Measurements from ENCODE around the gene NCOA5.

The NCOA5 gene

GRCh38 chr20:46035713-46036112 lies 54.0 kb downstream of the NCOA5 start:
- Mint-ChIP-seq H3K27me3 (ENCODE audit: low read depth) (peaks cover 30% of the 10 kb centered on the region), H3K4me3 (no peak overlapping the region), H3K9me3 (no peaks in the 10 kb centered on the region), H3K4me1 (ENCODE audit: low read depth) (no peaks in the 10 kb centered on the region), H3K36me3 (ENCODE audit: low read depth) (no peaks in the 10 kb centered on the region), H3K27ac (no peak overlapping the region)

DNA sequence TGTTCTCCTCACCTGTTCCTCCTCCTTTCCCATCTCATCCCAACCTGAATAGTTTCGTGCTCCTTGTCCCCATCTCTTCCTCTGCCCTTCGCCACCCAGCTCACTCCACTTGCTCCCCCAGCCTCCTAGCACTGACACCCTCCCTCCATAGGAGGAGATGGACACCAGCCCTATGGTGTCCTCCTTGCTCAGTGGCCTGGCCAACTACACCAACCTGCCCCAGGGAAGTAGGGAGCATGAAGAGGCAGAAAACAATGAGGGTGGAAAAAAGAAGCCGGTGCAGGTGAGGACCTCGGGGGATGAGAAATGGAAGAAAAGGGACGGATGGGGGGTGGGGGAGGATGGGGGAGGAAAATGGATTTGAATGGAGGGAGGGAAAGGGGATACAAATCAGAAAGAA lies 54.5 kb downstream of the NCOA5 start:
- no peaks in the 10 kb centered on the region for H3K4me1 Mint-ChIP-seq (ENCODE audit: low read depth)

DNA sequence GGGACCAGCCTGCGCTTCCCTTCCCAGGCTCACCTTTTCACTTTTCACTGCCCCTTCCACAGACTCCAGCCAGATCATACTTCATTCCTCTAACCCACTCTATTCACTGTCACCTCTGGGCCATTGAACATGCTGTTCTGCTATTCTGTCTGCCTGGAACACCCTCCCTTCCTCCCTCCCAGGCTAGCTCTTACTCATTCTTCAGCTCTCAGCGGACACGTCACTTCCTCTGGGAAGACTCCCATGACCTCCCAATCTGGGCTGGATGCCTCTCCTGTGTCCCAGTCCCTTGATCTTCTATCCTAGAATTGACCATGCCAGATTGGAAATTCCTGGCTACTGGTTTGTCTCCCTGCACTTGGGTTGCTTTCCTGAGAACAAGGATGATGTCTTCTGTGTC lies 55.7 kb downstream of the NCOA5 start:
- no peaks in the 10 kb centered on the region for H3K9me3 Mint-ChIP-seq
- H3K27ac Mint-ChIP-seq, result no peak overlapping the region
- H3K27me3 Mint-ChIP-seq (ENCODE audit: low read depth), result peaks cover 40% of the 10 kb centered on the region
- H3K36me3 Mint-ChIP-seq (ENCODE audit: low read depth), result no peaks in the 10 kb centered on the region
- no peak overlapping the region for H3K4me3 Mint-ChIP-seq
- no peaks in the 10 kb centered on the region for H3K4me1 Mint-ChIP-seq (ENCODE audit: low read depth)

More for the DNA sequence above, 54.5 kb downstream of the NCOA5 start:
- no peaks in the 10 kb centered on the region for H3K36me3 Mint-ChIP-seq (ENCODE audit: low read depth)
- H3K9me3 Mint-ChIP-seq, result no peaks in the 10 kb centered on the region
- no peak overlapping the region for H3K4me3 Mint-ChIP-seq
- H3K27me3 Mint-ChIP-seq (ENCODE audit: low read depth), result peaks cover 35% of the 10 kb centered on the region
- H3K27ac Mint-ChIP-seq, result no peak overlapping the region

DNA sequence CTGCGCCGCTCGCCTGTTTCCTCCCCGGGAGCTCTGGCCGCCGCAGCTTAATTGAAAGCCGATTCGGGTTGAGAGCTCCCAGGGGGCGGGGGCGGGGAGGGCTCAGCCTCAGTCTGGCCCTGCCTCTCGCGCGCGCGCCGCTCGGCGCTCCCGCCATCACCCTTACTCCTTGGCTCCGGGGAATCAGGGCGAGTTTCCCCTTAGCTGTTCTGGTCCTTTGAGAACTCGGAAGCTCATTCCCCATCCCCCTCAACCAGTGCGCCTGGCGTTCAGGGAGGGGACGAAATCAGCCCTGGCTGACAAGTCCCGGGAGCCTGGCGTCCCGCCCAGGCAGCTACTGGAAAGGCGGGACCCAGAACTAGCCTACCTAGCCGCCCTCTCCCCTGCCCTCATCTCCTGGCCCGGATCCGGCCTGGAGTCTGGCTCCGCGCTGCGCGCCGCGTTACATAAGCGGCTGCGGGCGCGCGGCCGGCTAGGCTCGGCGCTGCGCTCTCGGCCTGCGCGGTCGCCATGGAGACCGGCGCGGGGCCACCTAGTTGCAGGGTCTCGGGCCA lies 58.0 kb downstream of the NCOA5 start:
- H3K27ac Mint-ChIP-seq, result no peak overlapping the region
- no peaks in the 10 kb centered on the region for H3K4me1 Mint-ChIP-seq (ENCODE audit: low read depth)
- H3K27me3 Mint-ChIP-seq (ENCODE audit: low read depth), result peaks cover 59% of the 10 kb centered on the region

DNA sequence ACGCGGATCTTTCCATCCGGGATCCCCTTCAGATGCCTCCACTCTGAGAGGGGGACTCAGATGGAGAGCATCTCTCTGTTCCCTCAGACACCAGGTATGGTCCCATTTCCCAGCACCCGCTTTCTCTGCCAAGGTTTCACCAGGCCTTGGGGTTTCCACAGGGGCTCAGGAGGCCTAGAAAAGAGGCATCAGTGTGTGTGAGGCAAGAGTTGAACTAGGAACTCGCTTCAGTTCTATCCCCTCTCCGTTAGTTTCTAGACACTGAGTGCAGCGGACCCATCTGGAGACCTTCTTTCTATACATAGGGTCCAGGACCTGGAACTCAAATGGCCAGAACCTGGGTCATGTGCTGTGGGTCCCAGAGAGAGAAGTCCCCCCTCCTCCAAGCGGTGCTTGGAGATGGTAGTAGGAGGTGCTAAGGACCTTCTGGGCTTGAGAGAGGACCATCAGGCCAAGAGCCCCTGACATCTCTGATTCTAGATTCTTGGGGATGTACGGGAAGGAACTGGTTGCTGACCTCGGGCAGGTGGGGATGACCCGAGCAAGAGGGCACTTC lies 58.7 kb downstream of the NCOA5 start:
- no peak overlapping the region for H3K27ac Mint-ChIP-seq
- H3K4me3 Mint-ChIP-seq, result no peak overlapping the region
- H3K36me3 Mint-ChIP-seq (ENCODE audit: low read depth), result no peaks in the 10 kb centered on the region
- H3K9me3 Mint-ChIP-seq, result no peaks in the 10 kb centered on the region
- no peaks in the 10 kb centered on the region for H3K4me1 Mint-ChIP-seq (ENCODE audit: low read depth)
- peaks cover 59% of the 10 kb centered on the region for H3K27me3 Mint-ChIP-seq (ENCODE audit: low read depth)

More for the DNA sequence above, 58.0 kb downstream of the NCOA5 start:
- Mint-ChIP-seq H3K36me3 (ENCODE audit: low read depth) (no peaks in the 10 kb centered on the region), H3K4me3 (no peak overlapping the region), H3K9me3 (no peaks in the 10 kb centered on the region)

DNA sequence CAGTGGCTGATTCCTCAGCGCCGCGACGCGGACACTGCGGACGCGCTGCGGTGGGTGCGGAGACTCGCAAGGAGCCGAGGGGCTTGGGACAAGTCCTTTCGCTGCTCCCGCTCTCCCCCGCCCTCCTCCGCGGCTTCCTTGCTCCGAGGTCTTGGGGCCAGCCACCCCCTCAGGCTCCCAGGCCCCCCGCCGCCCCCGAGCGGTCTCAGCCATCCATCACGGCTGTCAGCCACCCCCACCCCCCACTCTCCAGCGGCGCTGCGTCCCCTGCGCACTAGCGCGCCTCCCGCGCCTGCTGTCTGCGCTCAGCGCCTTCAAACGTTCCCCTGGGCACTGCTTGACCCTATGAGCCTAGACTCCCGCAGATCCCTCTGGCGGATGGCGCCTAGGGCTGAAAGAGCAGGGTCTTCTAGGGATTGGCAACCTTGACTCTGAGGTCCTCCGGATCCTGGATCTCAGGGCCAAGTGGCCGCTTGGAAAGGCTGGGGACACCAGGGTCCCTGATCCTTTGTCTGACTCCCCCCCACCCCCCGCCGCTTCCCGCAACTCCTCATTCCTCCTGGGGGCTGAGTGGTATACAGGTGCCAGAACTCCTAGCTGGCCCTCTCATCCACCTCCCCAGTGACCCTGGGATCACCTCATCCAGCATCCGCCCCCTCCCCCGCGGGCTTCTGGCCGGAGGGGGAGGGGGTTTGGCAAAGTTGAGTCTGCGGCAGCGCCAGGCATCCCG lies 59.3 kb downstream of the NCOA5 start:
- no peaks in the 10 kb centered on the region for H3K4me1 Mint-ChIP-seq (ENCODE audit: low read depth)
- peaks cover 59% of the 10 kb centered on the region for H3K27me3 Mint-ChIP-seq (ENCODE audit: low read depth)
- H3K36me3 Mint-ChIP-seq (ENCODE audit: low read depth), result no peaks in the 10 kb centered on the region
- H3K9me3 Mint-ChIP-seq, result no peaks in the 10 kb centered on the region
- no peak overlapping the region for H3K4me3 Mint-ChIP-seq
- no peak overlapping the region for H3K27ac Mint-ChIP-seq

GRCh38 chr20:46028772-46029371 lies 60.9 kb downstream of the NCOA5 start, which contains the start of gene SLC12A5:
Gene SLC12A5 (plus strand): TSS chr20:46029215. CDS start chr20:46029345, 130 bp downstream.
- Mint-ChIP-seq H3K9me3 (no peaks in the 10 kb centered on the region), H3K27ac (no peak within 1 kb of the TSS), H3K27me3 (ENCODE audit: low read depth) (peaks cover 67% of the 10 kb centered on the region), H3K4me3 (no peak within 1 kb of the TSS), H3K36me3 (ENCODE audit: low read depth) (no peaks in the 10 kb centered on the region), H3K4me1 (ENCODE audit: low read depth) (no peaks in the 10 kb centered on the region)

GRCh38 chr20:46028110-46028509 lies 61.7 kb downstream of the NCOA5 start:
- Mint-ChIP-seq H3K4me3 (no peak overlapping the region), H3K9me3 (no peaks in the 10 kb centered on the region), H3K4me1 (ENCODE audit: low read depth) (peaks cover 5% of the 10 kb centered on the region), H3K36me3 (ENCODE audit: low read depth) (no peaks in the 10 kb centered on the region), H3K27ac (no peak overlapping the region), H3K27me3 (ENCODE audit: low read depth) (peaks cover 67% of the 10 kb centered on the region)

GRCh38 chr20:46027245-46027853 lies 62.4 kb downstream of the NCOA5 start:
- Mint-ChIP-seq H3K9me3 (no peaks in the 10 kb centered on the region), H3K4me3 (no peak overlapping the region), H3K27me3 (ENCODE audit: low read depth) (peaks cover 61% of the 10 kb centered on the region), H3K4me1 (ENCODE audit: low read depth) (peaks cover 10% of the 10 kb centered on the region), H3K27ac (no peak overlapping the region), H3K36me3 (ENCODE audit: low read depth) (no peaks in the 10 kb centered on the region)

GRCh38 chr20:46025376-46025783 lies 64.4 kb downstream of the NCOA5 start:
- Mint-ChIP-seq H3K27ac (no peak overlapping the region), H3K36me3 (ENCODE audit: low read depth) (no peaks in the 10 kb centered on the region), H3K4me1 (ENCODE audit: low read depth) (peaks cover 23% of the 10 kb centered on the region), H3K27me3 (ENCODE audit: low read depth) (peaks cover 58% of the 10 kb centered on the region), H3K9me3 (no peaks in the 10 kb centered on the region), H3K4me3 (no peak overlapping the region)

GRCh38 chr20:46023999-46024398 lies 65.8 kb downstream of the NCOA5 start:
- Mint-ChIP-seq H3K4me3 (no peak overlapping the region), H3K9me3 (no peaks in the 10 kb centered on the region), H3K27ac (no peak overlapping the region), H3K4me1 (ENCODE audit: low read depth) (peaks cover 23% of the 10 kb centered on the region), H3K36me3 (ENCODE audit: low read depth) (no peaks in the 10 kb centered on the region), H3K27me3 (ENCODE audit: low read depth) (peaks cover 52% of the 10 kb centered on the region)

DNA sequence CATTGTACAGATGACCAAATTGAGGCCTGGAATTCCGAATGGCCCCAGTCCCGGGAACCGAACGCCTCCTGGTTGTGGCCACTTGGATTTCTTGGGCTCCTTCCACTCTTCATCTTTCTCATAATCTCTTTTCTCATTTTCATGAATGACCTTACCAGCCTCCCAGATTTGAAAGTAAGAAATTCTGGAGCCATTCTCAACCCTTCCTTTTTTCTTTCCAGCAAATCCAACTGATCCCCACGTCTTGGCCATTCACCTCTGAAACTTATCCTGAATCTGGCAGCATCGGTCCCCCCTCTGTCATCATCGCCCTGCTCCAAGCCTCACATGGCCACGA lies 66.6 kb downstream of the NCOA5 start:
- H3K36me3 Mint-ChIP-seq (ENCODE audit: low read depth), result no peaks in the 10 kb centered on the region
- peak overlapping the region; percentile 16 for H3K4me3 Mint-ChIP-seq
- H3K27ac Mint-ChIP-seq, result no peak overlapping the region
- H3K4me1 Mint-ChIP-seq (ENCODE audit: low read depth), result peaks cover 23% of the 10 kb centered on the region
- H3K9me3 Mint-ChIP-seq, result no peaks in the 10 kb centered on the region
- peaks cover 54% of the 10 kb centered on the region for H3K27me3 Mint-ChIP-seq (ENCODE audit: low read depth)

DNA sequence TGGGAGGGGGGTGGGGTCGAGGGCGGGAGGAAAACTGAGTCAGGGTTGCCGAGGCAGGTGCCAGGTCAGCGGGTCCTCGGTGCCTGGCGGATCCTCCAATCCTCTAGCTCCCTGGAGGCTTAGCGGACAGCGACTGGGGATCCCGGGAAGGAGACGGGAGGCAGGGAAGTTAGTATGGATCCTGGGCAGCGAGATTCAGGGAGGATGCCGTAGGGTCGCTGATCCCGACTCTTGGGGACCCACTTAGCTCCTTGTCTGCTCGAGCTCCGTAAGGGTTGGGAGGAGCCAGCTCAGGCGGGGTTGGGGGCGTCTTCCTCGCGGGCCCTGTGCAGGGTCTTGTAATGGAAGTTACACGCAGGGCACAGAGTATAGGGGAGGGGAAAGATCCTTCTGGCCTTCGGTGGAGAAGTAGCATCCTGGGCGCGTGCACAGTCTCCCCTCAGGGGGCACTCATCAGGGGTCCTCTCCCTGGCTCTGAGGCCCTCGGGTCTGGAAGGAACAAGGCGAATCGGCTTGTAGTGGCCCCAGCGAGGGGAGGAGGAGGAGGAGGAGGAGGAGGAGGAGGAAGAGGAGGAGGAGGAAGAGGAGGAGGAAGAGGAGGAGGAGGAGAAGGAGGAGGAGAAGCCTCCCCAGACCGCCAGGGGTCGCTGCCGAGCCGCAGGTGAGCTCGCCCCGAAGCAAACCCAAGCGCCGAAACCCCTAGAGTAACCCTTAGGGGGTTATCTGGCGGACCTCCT lies 67.2 kb downstream of the NCOA5 start:
- no peaks in the 10 kb centered on the region for H3K9me3 Mint-ChIP-seq
- H3K4me3 Mint-ChIP-seq, result peak overlapping the region; percentile 81
- peaks cover 53% of the 10 kb centered on the region for H3K27me3 Mint-ChIP-seq (ENCODE audit: low read depth)
- no peak overlapping the region for H3K27ac Mint-ChIP-seq
- no peaks in the 10 kb centered on the region for H3K36me3 Mint-ChIP-seq (ENCODE audit: low read depth)
- peaks cover 23% of the 10 kb centered on the region for H3K4me1 Mint-ChIP-seq (ENCODE audit: low read depth)
